SU-DHL-6 (cell line): ENCODE measurements around the gene AHI1.

Experiments used
- EZH2phosphoT487 ChIP-seq: fragments of 200-600 bp; sonication (generic), shearing (Covaris generic); conservative IDR thresholded peaks from 2 replicates; pipeline ENCODE4 v1.6.1; 2018; ENCODE audit warnings: mild to moderate bottlenecking, antibody characterized with exemption, low read length, moderate library complexity, mixed read lengths
- TF ChIP-seq, protein P1 (sequence below): fragments of 200-600 bp; sonication (generic); IDR thresholded peaks from one replicate; pipeline ENCODE4 v1.5.1; 2017; ENCODE audit warnings: antibody characterized with exemption, mild to moderate bottlenecking, low read length, moderate library complexity; ENCODE audit not compliant: insufficient read depth, poor library complexity, severe bottlenecking

DNA sequence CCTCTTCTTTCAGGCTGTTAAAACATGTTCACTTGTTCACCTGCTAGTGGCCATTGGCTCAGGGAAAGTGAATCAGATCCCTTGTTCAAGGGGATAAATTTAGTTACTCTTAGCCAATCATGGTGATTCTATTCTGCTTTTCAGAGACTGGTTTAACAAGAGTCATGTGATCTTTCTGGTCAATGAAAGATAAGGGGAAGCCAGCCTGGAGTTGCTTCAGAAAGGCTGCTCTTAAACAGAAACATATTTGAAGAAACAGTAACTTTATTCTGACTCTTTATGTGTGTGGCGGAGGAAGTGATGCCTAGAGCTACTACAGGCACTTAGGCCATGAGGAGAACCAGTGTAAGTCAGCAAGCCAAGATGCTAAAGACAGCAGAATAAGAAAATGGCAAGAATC, 28.1 kb upstream of the AHI1 start:
- TF ChIP-seq, protein P1, sequence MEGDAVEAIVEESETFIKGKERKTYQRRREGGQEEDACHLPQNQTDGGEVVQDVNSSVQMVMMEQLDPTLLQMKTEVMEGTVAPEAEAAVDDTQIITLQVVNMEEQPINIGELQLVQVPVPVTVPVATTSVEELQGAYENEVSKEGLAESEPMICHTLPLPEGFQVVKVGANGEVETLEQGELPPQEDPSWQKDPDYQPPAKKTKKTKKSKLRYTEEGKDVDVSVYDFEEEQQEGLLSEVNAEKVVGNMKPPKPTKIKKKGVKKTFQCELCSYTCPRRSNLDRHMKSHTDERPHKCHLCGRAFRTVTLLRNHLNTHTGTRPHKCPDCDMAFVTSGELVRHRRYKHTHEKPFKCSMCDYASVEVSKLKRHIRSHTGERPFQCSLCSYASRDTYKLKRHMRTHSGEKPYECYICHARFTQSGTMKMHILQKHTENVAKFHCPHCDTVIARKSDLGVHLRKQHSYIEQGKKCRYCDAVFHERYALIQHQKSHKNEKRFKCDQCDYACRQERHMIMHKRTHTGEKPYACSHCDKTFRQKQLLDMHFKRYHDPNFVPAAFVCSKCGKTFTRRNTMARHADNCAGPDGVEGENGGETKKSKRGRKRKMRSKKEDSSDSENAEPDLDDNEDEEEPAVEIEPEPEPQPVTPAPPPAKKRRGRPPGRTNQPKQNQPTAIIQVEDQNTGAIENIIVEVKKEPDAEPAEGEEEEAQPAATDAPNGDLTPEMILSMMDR, result no peak
- TF ChIP-seq EZH2phosphoT487, result no peak
